GM23248 (cell line): ENCODE data around the gene EVPLL. TPM values are rescaled to one million over a fixed set of nuclear protein-coding genes. Genes with fewer than 3 reads are reported as not detected.
"Not testable (repeated sequence)": the region's sequence is repeated elsewhere in the genome, so short reads cannot be mapped to it uniquely, and the experiment has no call there.

Experiments
- DNase-seq: peaks from one replicate; pipeline ENCODE4 v3.0.0-alpha.2; 2015
- H2AFZ ChIP-seq: fragments of 200-600 bp; sonication (generic); 2 replicates; pipeline ENCODE4 v1.6.1; 2016; ENCODE audit warnings: antibody characterized with exemption
- H3F3A ChIP-seq: fragments of 200-600 bp; sonication (generic); 2 replicates; pipeline ENCODE4 v1.6.1; 2016; ENCODE audit warnings: mild to moderate bottlenecking, antibody characterized with exemption, mixed run types; ENCODE audit not compliant: insufficient read depth
- H3K27ac ChIP-seq: fragments of 200-600 bp; sonication (generic); 2 replicates; pipeline ENCODE4 v1.5.1; 2016; ENCODE audit warnings: mild to moderate bottlenecking
- H3K27me3 ChIP-seq: fragments of 200-600 bp; sonication (generic); replicated peaks from 2 replicates; pipeline ENCODE4 v1.6.1; 2016; ENCODE audit warnings: mild to moderate bottlenecking; ENCODE audit not compliant: insufficient read depth
- H3K36me3 ChIP-seq: fragments of 200-600 bp; sonication (generic); 2 replicates; pipeline ENCODE4 v1.6.1; 2016; ENCODE audit warnings: low read depth, mild to moderate bottlenecking
- H3K4me1 ChIP-seq: fragments of 200-600 bp; sonication (generic); 2 replicates; pipeline ENCODE4 v1.6.1; 2016; ENCODE audit warnings: mild to moderate bottlenecking; ENCODE audit not compliant: insufficient read depth
- H3K4me2 ChIP-seq: fragments of 200-600 bp; sonication (generic); one replicate; pipeline ENCODE4 v1.6.1; 2016; ENCODE audit warnings: mild to moderate bottlenecking; ENCODE audit not compliant: unreplicated experiment
- H3K4me3 ChIP-seq: fragments of 200-600 bp; sonication (generic); 2 replicates; pipeline ENCODE4 v1.5.1; 2016; ENCODE audit warnings: mild to moderate bottlenecking
- H3K79me2 ChIP-seq: fragments of 200-600 bp; sonication (generic); 2 replicates; pipeline ENCODE4 v1.6.1; 2016; ENCODE audit warnings: mild to moderate bottlenecking; ENCODE audit not compliant: insufficient read depth
- H3K9ac ChIP-seq: fragments of 200-600 bp; sonication (generic); 2 replicates; pipeline ENCODE4 v1.6.1; 2016; ENCODE audit warnings: mild to moderate bottlenecking
- H3K9me2 ChIP-seq: fragments of 200-600 bp; sonication (generic); 2 replicates; pipeline ENCODE4 v1.6.1; 2016; ENCODE audit warnings: mixed run types, mild to moderate bottlenecking, moderate library complexity; ENCODE audit not compliant: insufficient read depth
- H3K9me3 ChIP-seq: fragments of 200-600 bp; sonication (generic); one replicate; pipeline ENCODE4 v1.6.1; 2017; ENCODE audit warnings: low read depth
- H4K20me1 ChIP-seq: fragments of 200-600 bp; sonication (generic); 2 replicates; pipeline ENCODE4 v1.6.0; 2016; ENCODE audit not compliant: insufficient read depth
- WGBS, 2 experiments: methylation state at CpG; one replicate each; pipeline ENCODE4 v1.1.6; 2015 to 2017; ENCODE audit warnings: low lambda C conversion rate in 2 of 2, low coverage in 1 of 2; ENCODE audit errors: missing lambda C conversion rate in 2 of 2; 5-methylcytosine and 5-hydroxymethylcytosine counted together
- in situ Hi-C: fragments of 300-500 bp; cut with MboI; formaldehyde crosslinking; loops from 2 replicates; pipeline ENCODE4 v1.15.0; 2020
- polyA plus RNA-seq: library from polyadenylated mRNA; unstranded; fragments of >200 nt; fragmentation: Nextera tagmentation; extraction: Ambion mirVana; gene quantifications from 2 replicates; pipeline ENCODE4 v1.2.1, GENCODE V29; 2016
- total RNA-seq: library from RNA; depleted of rRNA; stranded (reverse); fragments of >200 nt; shearing (Covaris generic); gene quantifications from 2 replicates; pipeline ENCODE4 v1.2.3, GENCODE V29; 2014

Gene EVPLL
- total and polyA plus RNA-seq, 2 experiments from 2014 or later: not detected

GRCh38 chr17:18411377-18411864 lies 33.8 kb downstream of the EVPLL start:
- in situ Hi-C loops, H3K9me2 ChIP-seq, H3K79me2 ChIP-seq, H4K20me1 ChIP-seq, H3K36me3 ChIP-seq, H3K9me3 ChIP-seq, H3K27me3 ChIP-seq: not testable (repeated sequence)
- 1 to 20% methylated on average over 1 to 25 of the region's 25 CpGs for WGBS, 2 experiments
- H3K27ac ChIP-seq: peak overlapping the region; percentile 67
- H3F3A ChIP-seq: peaks cover 12% of the 10 kb centered on the region; the same call in 1 of the 2 replicates
- H3K4me3 ChIP-seq: peak overlapping the region; percentile 75
- H3K9ac ChIP-seq: peak overlapping the region; percentile 80
- DNase-seq: peak; percentile 33
- H2AFZ ChIP-seq: peak overlapping the region; percentile 83
- peaks cover 13% of the 10 kb centered on the region for H3K4me1 ChIP-seq
- H3K4me2 ChIP-seq: peak overlapping the region; percentile 74

- H4K20me1 ChIP-seq, H3K36me3 ChIP-seq, H3K27me3 ChIP-seq, H3K9me2 ChIP-seq, H3K79me2 ChIP-seq, H3K9me3 ChIP-seq, in situ Hi-C loops, DNase-seq: not testable (repeated sequence)
- peaks cover 12% of the 10 kb centered on the region; the same call in 1 of the 2 replicates for H3F3A ChIP-seq
- WGBS, 2 experiments: no CpG with 5 or more reads among the region's 32 CpGs
- H3K4me1 ChIP-seq: peaks cover 13% of the 10 kb centered on the region
- peak overlapping the region; percentile 74 for H3K4me2 ChIP-seq
- H2AFZ ChIP-seq: peak overlapping the region; percentile 83
- peak overlapping the region; percentile 80 for H3K9ac ChIP-seq
- peak overlapping the region; percentile 75 for H3K4me3 ChIP-seq
- H3K27ac ChIP-seq: peak overlapping the region; percentile 67; the same call in 1 of the 2 replicates
Observed at GRCh38 chr17:18412001-18412538, 34.5 kb downstream of the EVPLL start.

GRCh38 chr17:18421521-18421920 lies 43.9 kb downstream of the EVPLL start:
- H2AFZ ChIP-seq, H3K9ac ChIP-seq, H3F3A ChIP-seq, H3K27ac ChIP-seq, DNase-seq, H3K36me3 ChIP-seq, in situ Hi-C loops, H3K79me2 ChIP-seq, H3K4me1 ChIP-seq, H3K9me3 ChIP-seq, H3K4me2 ChIP-seq, H4K20me1 ChIP-seq, H3K4me3 ChIP-seq, H3K9me2 ChIP-seq, H3K27me3 ChIP-seq: not testable (repeated sequence)
- WGBS, 2 experiments: 74% methylated on average over 7 to 8 of the region's 11 CpGs

GRCh38 chr17:18422464-18422863 lies 44.9 kb downstream of the EVPLL start:
- H2AFZ ChIP-seq, H3K4me2 ChIP-seq, H3K27me3 ChIP-seq, H3K9me2 ChIP-seq, H3K79me2 ChIP-seq, H3K4me3 ChIP-seq, H3K27ac ChIP-seq, H3K9me3 ChIP-seq, H3K9ac ChIP-seq, in situ Hi-C loops, DNase-seq, H3K36me3 ChIP-seq, H4K20me1 ChIP-seq, H3F3A ChIP-seq, H3K4me1 ChIP-seq: not testable (repeated sequence)
- 80 to 93% methylated on average over 5 to 6 of the region's 6 CpGs for WGBS, 2 experiments

GRCh38 chr17:18423015-18423414 lies 45.4 kb downstream of the EVPLL start:
- H3K27ac ChIP-seq, H3K9me3 ChIP-seq, H4K20me1 ChIP-seq, H3K9ac ChIP-seq, in situ Hi-C loops, H3K9me2 ChIP-seq, H3K27me3 ChIP-seq, H3K4me1 ChIP-seq, H3K36me3 ChIP-seq, H3K4me3 ChIP-seq, H2AFZ ChIP-seq, H3F3A ChIP-seq, H3K79me2 ChIP-seq, H3K4me2 ChIP-seq, DNase-seq: not testable (repeated sequence)
- WGBS, 2 experiments: 64 to 100% methylated on average over 1 to 2 of the region's 7 CpGs

- H3K27ac ChIP-seq, H3K4me2 ChIP-seq, H4K20me1 ChIP-seq, H3K9me3 ChIP-seq, H3K79me2 ChIP-seq, H2AFZ ChIP-seq, H3K27me3 ChIP-seq, H3K36me3 ChIP-seq, H3K9ac ChIP-seq, H3K4me1 ChIP-seq, H3K9me2 ChIP-seq, H3F3A ChIP-seq, DNase-seq, H3K4me3 ChIP-seq, in situ Hi-C loops: not testable (repeated sequence)
- 43% methylated on average over 4 of the region's 6 CpGs; no CpG with 5 or more reads in 1 of the 2 experiments for WGBS, 2 experiments
Observed at GRCh38 chr17:18425593-18425992, 48.0 kb downstream of the EVPLL start.

GRCh38 chr17:18426639-18427038 lies 49.1 kb downstream of the EVPLL start:
- DNase-seq, H3K27ac ChIP-seq, H3K27me3 ChIP-seq, H3K4me3 ChIP-seq, H3K9ac ChIP-seq, H3K79me2 ChIP-seq, H3F3A ChIP-seq, H2AFZ ChIP-seq, H3K4me1 ChIP-seq, H3K9me3 ChIP-seq, H4K20me1 ChIP-seq, H3K9me2 ChIP-seq, in situ Hi-C loops, H3K36me3 ChIP-seq, H3K4me2 ChIP-seq: not testable (repeated sequence)
- no CpG with 5 or more reads among the region's 16 CpGs for WGBS, 2 experiments

- H3K9me3 ChIP-seq, H2AFZ ChIP-seq: not testable (repeated sequence)
- no CpG with 5 or more reads among the region's 9 CpGs for WGBS, 2 experiments
Observed at GRCh38 chr17:18432206-18432605, 54.6 kb downstream of the EVPLL start.

More at GRCh38 chr17:18432206-18432605, 54.6 kb downstream of the EVPLL start:
- H3K4me2 ChIP-seq, H3F3A ChIP-seq, in situ Hi-C loops, H3K4me1 ChIP-seq, DNase-seq, H3K36me3 ChIP-seq, H3K9me2 ChIP-seq, H3K27ac ChIP-seq, H3K4me3 ChIP-seq, H3K9ac ChIP-seq, H3K27me3 ChIP-seq, H3K79me2 ChIP-seq, H4K20me1 ChIP-seq: not testable (repeated sequence)
